ENCODE measurements around the gene LPA.
"Not testable (repeated sequence)": the region's sequence is repeated elsewhere in the genome, so short reads cannot be mapped to it uniquely, and the experiment has no call there.

Gene LPA

GRCh38 chr6:160667639-160668481 is 3.8 kb upstream of the LPA start:
- DNase-seq (ENCODE audit: low spot score), result peak; percentile 52

GRCh38 chr6:160662842-160663241 is 1.2 kb downstream of the LPA start:
- DNase-seq (ENCODE audit: low spot score), result no peak

GRCh38 chr6:160662429-160662828 is 1.6 kb downstream of the LPA start:
- DNase-seq (ENCODE audit: low spot score), result no peak

- no peak for DNase-seq (ENCODE audit: low spot score)
Observed at GRCh38 chr6:160661216-160661615, 2.9 kb downstream of the LPA start.

- no peak for DNase-seq (ENCODE audit: low spot score)
Observed at GRCh38 chr6:160659562-160659961, 4.5 kb downstream of the LPA start.

- no peak for DNase-seq (ENCODE audit: low spot score)
Observed at GRCh38 chr6:160634706-160635105, 29.4 kb downstream of the LPA start.

GRCh38 chr6:160595838-160596832 is 67.9 kb downstream of the LPA start:
- DNase-seq (ENCODE audit: low spot score), result no peak

GRCh38 chr6:160595297-160595696 is 68.8 kb downstream of the LPA start:
- DNase-seq (ENCODE audit: low spot score), result not testable (repeated sequence)

- no peak for DNase-seq (ENCODE audit: low spot score)
Observed at GRCh38 chr6:160586374-160586773, 77.7 kb downstream of the LPA start.

- no peak for DNase-seq (ENCODE audit: low spot score)
Observed at GRCh38 chr6:160583794-160584193, 80.3 kb downstream of the LPA start.

- DNase-seq (ENCODE audit: low spot score), result no peak
Observed at GRCh38 chr6:160581406-160581805, 82.7 kb downstream of the LPA start.

- DNase-seq (ENCODE audit: low spot score), result not testable (repeated sequence)
Observed at GRCh38 chr6:160578515-160578914, 85.6 kb downstream of the LPA start.

- no peak for DNase-seq (ENCODE audit: low spot score)
Observed at GRCh38 chr6:160573943-160574342, 90.1 kb downstream of the LPA start.

- not testable (repeated sequence) for DNase-seq (ENCODE audit: low spot score)
Observed at GRCh38 chr6:160571201-160571600, 92.9 kb downstream of the LPA start.

- no peak for DNase-seq (ENCODE audit: low spot score)
Observed at GRCh38 chr6:160544802-160545201, 119.3 kb downstream of the LPA start.

GRCh38 chr6:160535270-160535669 is 128.8 kb downstream of the LPA start:
- no peak for DNase-seq (ENCODE audit: low spot score)

GRCh38 chr6:160534050-160534696 is 129.9 kb downstream of the LPA start:
- peak; percentile 76 for DNase-seq (ENCODE audit: low spot score)

- DNase-seq (ENCODE audit: low spot score), result no peak
Observed at GRCh38 chr6:160532315-160532714, 131.8 kb downstream of the LPA start.

- DNase-seq (ENCODE audit: low spot score), result no peak
Observed at GRCh38 chr6:160531826-160532225, 132.2 kb downstream of the LPA start.

GRCh38 chr6:160529524-160529923 is 134.6 kb downstream of the LPA start:
- DNase-seq (ENCODE audit: low spot score), result not testable (repeated sequence)

GRCh38 chr6:160523223-160523622 is 140.9 kb downstream of the LPA start:
- DNase-seq (ENCODE audit: low spot score), result no peak

All from ecto neural progenitor cell (in vitro differentiated cells).